NCI-H1092 treated with DMSO at 0.1 percent for 48 hours (cell line): Measurements from ENCODE around the gene RIT2.
"Not testable (repeated sequence)": the region's sequence is repeated elsewhere in the genome, so short reads cannot be mapped to it uniquely, and the experiment has no call there.

Source experiments
- DNase-seq: peaks from one replicate; lab custom pipeline; 2025; lab: John Stamatoyannopoulos, UW

The RIT2 gene

GRCh38 chr18:42830936-42831335, 284.5 kb downstream of the RIT2 start:
- no peak for DNase-seq

GRCh38 chr18:42828881-42829280, 286.6 kb downstream of the RIT2 start:
- DNase-seq = no peak

- no peak for DNase-seq
These were observed 291.3 kb downstream of the RIT2 start for GRCh38 chr18:42824178-42824577.

GRCh38 chr18:42822711-42823110, 292.8 kb downstream of the RIT2 start:
- DNase-seq = no peak

GRCh38 chr18:42821492-42821891, 294.0 kb downstream of the RIT2 start:
- no peak for DNase-seq

- no peak for DNase-seq
These were observed 300.9 kb downstream of the RIT2 start for GRCh38 chr18:42814618-42815017.

- no peak for DNase-seq
These were observed 301.3 kb downstream of the RIT2 start for GRCh38 chr18:42814184-42814583.

GRCh38 chr18:42813570-42813969, 301.9 kb downstream of the RIT2 start:
- no peak for DNase-seq

- DNase-seq = peak; percentile 9
These were observed 307.6 kb downstream of the RIT2 start for GRCh38 chr18:42807887-42808286.

- no peak for DNase-seq
These were observed 313.8 kb downstream of the RIT2 start for GRCh38 chr18:42801706-42802105.

GRCh38 chr18:42798606-42799170, 316.8 kb downstream of the RIT2 start:
- no peak for DNase-seq

- not testable (repeated sequence) for DNase-seq
These were observed 320.2 kb downstream of the RIT2 start for GRCh38 chr18:42795213-42795789.

- no peak for DNase-seq
These were observed 322.8 kb downstream of the RIT2 start for GRCh38 chr18:42792731-42793130.

- DNase-seq = no peak
These were observed 330.9 kb downstream of the RIT2 start for GRCh38 chr18:42784632-42785031.

- no peak for DNase-seq
These were observed 332.6 kb downstream of the RIT2 start for GRCh38 chr18:42782929-42783328.

GRCh38 chr18:42781298-42781815, 334.1 kb downstream of the RIT2 start:
- DNase-seq = peak; percentile 65

- DNase-seq = no peak
These were observed 335.3 kb downstream of the RIT2 start for GRCh38 chr18:42780171-42780570.

GRCh38 chr18:42778445-42779042, 336.9 kb downstream of the RIT2 start:
- no peak for DNase-seq

- DNase-seq = no peak
These were observed 337.5 kb downstream of the RIT2 start for GRCh38 chr18:42778024-42778423.

- DNase-seq = no peak
These were observed 341.6 kb downstream of the RIT2 start for GRCh38 chr18:42773870-42774269.

GRCh38 chr18:42771936-42772335, 343.5 kb downstream of the RIT2 start:
- DNase-seq = no peak

GRCh38 chr18:42765302-42765701, 350.2 kb downstream of the RIT2 start:
- no peak for DNase-seq

GRCh38 chr18:42760290-42760689, 355.2 kb downstream of the RIT2 start:
- DNase-seq = no peak

- no peak for DNase-seq
These were observed 356.6 kb downstream of the RIT2 start for GRCh38 chr18:42758852-42759251.
